ENCODE data around the gene BCAN. TPM values are rescaled to one million over a fixed set of nuclear protein-coding genes. Genes with fewer than 3 reads are reported as not detected.
"Not testable (repeated sequence)": the region's sequence is repeated elsewhere in the genome, so short reads cannot be mapped to it uniquely, and the experiment has no call there.

BCAN gene
- total and polyA plus RNA-seq, 10 donors, result 0.10 to 0.11 TPM; not detected in 8

- TF ChIP-seq POLR2A (IDR thresholded peaks at IDR 0.05), result no peak
- TF ChIP-seq CTCF (IDR thresholded peaks at IDR 0.05 in 8 of 11, conservative IDR thresholded peaks at IDR 0.05 in 3 of 11), result peak in 1 of 11 experiments; percentile 25
- TF ChIP-seq POLR2AphosphoS5 (IDR thresholded peaks at IDR 0.05), result no peak
- H3K9me3 ChIP-seq, result no peaks in the 10 kb centered on the region
- H3K4me3 ChIP-seq, result peak overlapping the region in 3 of 8 donors; percentile 39 to 71 (median 46)
- DNase-seq, result no peak
- no peaks in the 10 kb centered on the region for H3K36me3 ChIP-seq
- peaks cover 24 to 33% (median 28%) of the 10 kb centered on the region in 6 donors for H3K4me1 ChIP-seq
- intact Hi-C loops (cut with DNase I; ENCODE audit: low total_unique reads), result no loop called here
- 33 to 44% (median 41%) methylated on average over 4 of the region's 4 CpGs for WGBS, 5 donors
- H3K27ac ChIP-seq, result no peak overlapping the region
- H3K27me3 ChIP-seq (replicated peaks in 1 of 7), result peaks cover 5 to 94% (median 44%) of the 10 kb centered on the region in 7 donors
Observed at GRCh38 chr1:156626079-156626438, 15.9 kb upstream of the BCAN start.

- TF ChIP-seq POLR2AphosphoS5 (IDR thresholded peaks at IDR 0.05) (no peak), CTCF (IDR thresholded peaks at IDR 0.05 in 8 of 11, conservative IDR thresholded peaks at IDR 0.05 in 3 of 11) (peak; percentile 34 to 76 (median 54)), POLR2A (IDR thresholded peaks at IDR 0.05) (no peak)
- H3K4me1 ChIP-seq, result peaks cover 24 to 33% (median 28%) of the 10 kb centered on the region in 6 donors
- peaks cover 5 to 96% (median 51%) of the 10 kb centered on the region in 7 donors for H3K27me3 ChIP-seq (replicated peaks in 1 of 7)
- no peaks in the 10 kb centered on the region for H3K36me3 ChIP-seq
- H3K4me3 ChIP-seq, result no peak overlapping the region
- H3K9me3 ChIP-seq, result no peaks in the 10 kb centered on the region
- 69 to 77% (median 73%) methylated on average over 2 of the region's 2 CpGs for WGBS, 5 donors
- intact Hi-C loops (cut with DNase I; ENCODE audit: low total_unique reads), result no loop called here
- DNase-seq, result no peak
- no peak overlapping the region for H3K27ac ChIP-seq
Observed at GRCh38 chr1:156627313-156627880, 14.5 kb upstream of the BCAN start.

- no peak for TF ChIP-seq POLR2AphosphoS5 (IDR thresholded peaks at IDR 0.05)
- no peak for TF ChIP-seq CTCF (IDR thresholded peaks at IDR 0.05 in 8 of 11, conservative IDR thresholded peaks at IDR 0.05 in 3 of 11)
- no peak for TF ChIP-seq POLR2A (IDR thresholded peaks at IDR 0.05)
- 68 to 75% (median 70%) methylated on average over 8 of the region's 8 CpGs for WGBS, 5 donors
- H3K4me1 ChIP-seq, result peaks cover 11 to 14% (median 12%) of the 10 kb centered on the region in 6 donors
- H3K4me3 ChIP-seq, result no peak overlapping the region
- DNase-seq, result no peak
- H3K9me3 ChIP-seq, result no peaks in the 10 kb centered on the region
- H3K27ac ChIP-seq, result no peak overlapping the region
- H3K36me3 ChIP-seq, result no peaks in the 10 kb centered on the region
- peaks cover 4 to 96% (median 35%) of the 10 kb centered on the region in 7 donors for H3K27me3 ChIP-seq (replicated peaks in 1 of 7)
- intact Hi-C loops (cut with DNase I; ENCODE audit: low total_unique reads), result no loop called here
Observed at GRCh38 chr1:156629823-156630449, 12.0 kb upstream of the BCAN start.

GRCh38 chr1:156631152-156631551 lies 10.8 kb upstream of the BCAN start:
- peaks cover 0 to 96% (median 25%) of the 10 kb centered on the region in 7 donors for H3K27me3 ChIP-seq (replicated peaks in 1 of 7)
- H3K9me3 ChIP-seq; H3K27ac ChIP-seq; intact Hi-C loops (cut with DNase I; ENCODE audit: low total_unique reads); H3K36me3 ChIP-seq; H3K4me3 ChIP-seq; H3K4me1 ChIP-seq; DNase-seq: not testable (repeated sequence)
- WGBS, 5 donors, result 51 to 62% (median 54%) methylated on average over 9 of the region's 9 CpGs

All from spleen (tissue), 11 donors.